ENCODE measurements around the gene ZNF330. TPM values are rescaled to one million over a fixed set of nuclear protein-coding genes. Genes with fewer than 3 reads are reported as not detected.

ZNF330 gene
- total and polyA plus RNA-seq, 2 experiments from 2014 or later: 32.3 to 38.9 TPM

- H3K4me3 ChIP-seq: no peak overlapping the region
- H3K27ac ChIP-seq (ENCODE audit: low read depth): no peak overlapping the region
- no peaks in the 10 kb centered on the region for H4K20me1 ChIP-seq (replicated peaks; ENCODE audit: insufficient read depth)
- DNase-seq (ENCODE audit: low spot score) (no peak), ATAC-seq (no peak)
- H3K4me1 ChIP-seq (ENCODE audit: insufficient read depth): peaks cover 2% of the 10 kb centered on the region
- H2AFZ ChIP-seq: no peak overlapping the region
- Mint-ChIP-seq H3K9me3 (peaks cover 7% of the 10 kb centered on the region), H3K4me1 (peaks cover 4% of the 10 kb centered on the region), H3K27ac (no peak overlapping the region), H3K27me3 (ENCODE audit: insufficient read depth, low read depth, poor library complexity) (peaks cover 5% of the 10 kb centered on the region), H3K4me3 (no peak overlapping the region), H3K36me3 (ENCODE audit: low read depth) (peaks cover 3% of the 10 kb centered on the region)
- no peaks in the 10 kb centered on the region for H3K27me3 ChIP-seq (ENCODE audit: insufficient read depth)
- 0 out of 2 replicates have a peak, but pooled peaks cover 3% of the 10 kb centered on the region for H3K9me2 ChIP-seq (ENCODE audit: insufficient read depth)
- TF ChIP-seq CREB1 (CRISPR knock-in tag; IDR thresholded peaks at IDR 0.05; ENCODE audit: low read depth): no peak
- no peak for TF ChIP-seq ZNF114 (CRISPR knock-in tag; IDR thresholded peaks at IDR 0.05)
- no peak for TF ChIP-seq CTCF (conservative IDR thresholded peaks at IDR 0.05; ENCODE audit: low read depth in 2 of 2)
- no peak for TF ChIP-seq REST (IDR thresholded peaks at IDR 0.05; ENCODE audit: unreplicated experiment)
- TF ChIP-seq EZH2phosphoT487 (IDR thresholded peaks at IDR 0.05; ENCODE audit: unreplicated experiment): no peak
- TF ChIP-seq POLR2AphosphoS5 (IDR thresholded peaks at IDR 0.05; ENCODE audit: low read depth): no peak
- TF ChIP-seq NANOG (IDR thresholded peaks at IDR 0.05; ENCODE audit: borderline replicate concordance): no peak
- TF ChIP-seq STAT1 (IDR thresholded peaks at IDR 0.05; ENCODE audit: unreplicated experiment): no peak
- TF ChIP-seq EZH2 (IDR thresholded peaks at IDR 0.05; ENCODE audit: low read depth, unreplicated experiment): no peak
- TF ChIP-seq ETS1 (IDR thresholded peaks at IDR 0.05): no peak
- no peaks in the 10 kb centered on the region for H3K79me2 ChIP-seq (replicated peaks; ENCODE audit: insufficient read depth)
- no peaks in the 10 kb centered on the region for H3F3A ChIP-seq (replicated peaks; ENCODE audit: low read depth)
- no peak overlapping the region for H3K4me2 ChIP-seq
- H3K36me3 ChIP-seq (ENCODE audit: insufficient read depth): no peaks in the 10 kb centered on the region
These were observed 5.7 kb upstream of the ZNF330 start for GRCh38 chr4:141215030-141215429.
